OCI-LY3 (cell line): ENCODE measurements around the gene MCAM.

ENCODE experiments used
- H2AFZ ChIP-seq: fragments of 200-600, 300-600 bp; shearing (Covaris generic); 2 replicates; pipeline ENCODE4 v1.6.0; 2014; ENCODE audit warnings: antibody characterized with exemption, low read depth, low read length
- H3K27ac ChIP-seq: fragments of 200-600, 300-600 bp; sonication (generic); 2 replicates; pipeline ENCODE4 v1.5.1; 2014; ENCODE audit warnings: mild to moderate bottlenecking, low read length, moderate library complexity, mixed read lengths
- H3K27me3 ChIP-seq: fragments of 200-600, 300-600 bp; sonication (generic); 2 replicates; pipeline ENCODE4 v1.6.1; 2014; ENCODE audit warnings: low read depth, low read length, mixed read lengths
- H3K36me3 ChIP-seq: fragments of 200-600, 300-600 bp; sonication (generic); replicated peaks from 2 replicates; pipeline ENCODE3; 2014; ENCODE audit warnings: low read depth, low read length, mixed read lengths
- H3K4me1 ChIP-seq: fragments of 300-600, 200-600 bp; sonication (generic); 2 replicates; pipeline ENCODE4 v1.6.1; 2014; ENCODE audit warnings: low read length, mixed read lengths
- H3K4me2 ChIP-seq: fragments of 200-600, 300-600 bp; sonication (generic); 2 replicates; pipeline ENCODE4 v1.6.1; 2014; ENCODE audit warnings: low read length, mixed read lengths
- H3K4me3 ChIP-seq: fragments of 300-600, 200-600 bp; sonication (generic); 2 replicates; pipeline ENCODE4 v1.5.1; 2014; ENCODE audit warnings: antibody characterized with exemption, mild to moderate bottlenecking, low read length, moderate library complexity
- H3K79me2 ChIP-seq: fragments of 300-600, 200-600 bp; shearing (Covaris generic); 2 replicates; pipeline ENCODE4 v1.6.1; 2014; ENCODE audit warnings: mild to moderate bottlenecking, low read length, mixed read lengths
- H3K9ac ChIP-seq: fragments of 300-600, 200-600 bp; shearing (Covaris generic); 2 replicates; pipeline ENCODE4 v1.6.0; 2014; ENCODE audit warnings: mild to moderate bottlenecking, low read length, moderate library complexity
- H3K9me3 ChIP-seq: fragments of 200-600, 300-600 bp; shearing (Covaris generic); 2 replicates; pipeline ENCODE4 v1.6.1; 2014; ENCODE audit warnings: low read length, mixed read lengths; ENCODE audit not compliant: insufficient read depth
- H4K20me1 ChIP-seq: fragments of 200-600, 300-600 bp; sonication (generic); 2 replicates; pipeline ENCODE4 v1.6.1; 2016; ENCODE audit warnings: low read length, mixed read lengths; ENCODE audit not compliant: insufficient read depth
- CTCF ChIP-seq: fragments of 200-600, 300-600 bp; sonication (generic); IDR thresholded peaks from 2 replicates; pipeline ENCODE4 v1.5.1; 2014; ENCODE audit warnings: antibody characterized with exemption, low read length, low read depth
- EZH2phosphoT487 ChIP-seq: fragments of 200-600 bp; shearing (Covaris generic); IDR thresholded peaks from 2 replicates; pipeline ENCODE4 v1.6.1; 2018; ENCODE audit warnings: antibody characterized with exemption, mixed run types, low read depth

MCAM gene

GRCh38 chr11:119338965-119339588 lies 22.1 kb upstream of the MCAM start:
- Histone ChIP-seq H3K4me2 (no peak overlapping the region), H3K9ac (no peak overlapping the region), H3K9me3 (no peaks in the 10 kb centered on the region), H3K4me3 (no peak overlapping the region), H3K79me2 (peaks cover 28% of the 10 kb centered on the region), H3K27ac (no peak overlapping the region), H4K20me1 (no peaks in the 10 kb centered on the region; the same call in 1 of the 2 replicates), H3K27me3 (peaks cover 4% of the 10 kb centered on the region; the same call in 1 of the 2 replicates), H3K4me1 (peaks cover 15% of the 10 kb centered on the region), H3K36me3 (peaks cover 9% of the 10 kb centered on the region), H2AFZ (no peak overlapping the region)
- TF ChIP-seq CTCF (no peak), EZH2phosphoT487 (no peak)

GRCh38 chr11:119338318-119338890 lies 21.5 kb upstream of the MCAM start:
- H3K9me3 ChIP-seq: no peaks in the 10 kb centered on the region
- peak overlapping the region; percentile 10; the same call in 1 of the 2 replicates for H3K4me2 ChIP-seq
- no peaks in the 10 kb centered on the region; the same call in 1 of the 2 replicates for H4K20me1 ChIP-seq
- H3K4me3 ChIP-seq: no peak overlapping the region
- H3K79me2 ChIP-seq: peaks cover 28% of the 10 kb centered on the region
- H3K9ac ChIP-seq: no peak overlapping the region
- H3K27me3 ChIP-seq: peaks cover 4% of the 10 kb centered on the region; the same call in 1 of the 2 replicates
- peak; percentile 88 for TF ChIP-seq CTCF
- TF ChIP-seq EZH2phosphoT487: no peak
- no peak overlapping the region for H3K27ac ChIP-seq
- H2AFZ ChIP-seq: no peak overlapping the region
- H3K4me1 ChIP-seq: peaks cover 18% of the 10 kb centered on the region
- peaks cover 9% of the 10 kb centered on the region for H3K36me3 ChIP-seq

- peaks cover 1% of the 10 kb centered on the region; the same call in 1 of the 2 replicates for H3K27me3 ChIP-seq
- no peaks in the 10 kb centered on the region; the same call in 1 of the 2 replicates for H4K20me1 ChIP-seq
- no peak overlapping the region for H3K4me3 ChIP-seq
- H3K27ac ChIP-seq: no peak overlapping the region
- TF ChIP-seq EZH2phosphoT487 (no peak), CTCF (no peak)
- peaks cover 18% of the 10 kb centered on the region for H3K4me1 ChIP-seq
- no peaks in the 10 kb centered on the region for H3K9me3 ChIP-seq
- H2AFZ ChIP-seq: no peak overlapping the region
- peaks cover 28% of the 10 kb centered on the region for H3K79me2 ChIP-seq
- H3K4me2 ChIP-seq: peak overlapping the region; percentile 10; the same call in 1 of the 2 replicates
- H3K9ac ChIP-seq: no peak overlapping the region
- H3K36me3 ChIP-seq: peaks cover 9% of the 10 kb centered on the region
Measured at GRCh38 chr11:119337581-119338317, 20.8 kb upstream of the MCAM start.

DNA sequence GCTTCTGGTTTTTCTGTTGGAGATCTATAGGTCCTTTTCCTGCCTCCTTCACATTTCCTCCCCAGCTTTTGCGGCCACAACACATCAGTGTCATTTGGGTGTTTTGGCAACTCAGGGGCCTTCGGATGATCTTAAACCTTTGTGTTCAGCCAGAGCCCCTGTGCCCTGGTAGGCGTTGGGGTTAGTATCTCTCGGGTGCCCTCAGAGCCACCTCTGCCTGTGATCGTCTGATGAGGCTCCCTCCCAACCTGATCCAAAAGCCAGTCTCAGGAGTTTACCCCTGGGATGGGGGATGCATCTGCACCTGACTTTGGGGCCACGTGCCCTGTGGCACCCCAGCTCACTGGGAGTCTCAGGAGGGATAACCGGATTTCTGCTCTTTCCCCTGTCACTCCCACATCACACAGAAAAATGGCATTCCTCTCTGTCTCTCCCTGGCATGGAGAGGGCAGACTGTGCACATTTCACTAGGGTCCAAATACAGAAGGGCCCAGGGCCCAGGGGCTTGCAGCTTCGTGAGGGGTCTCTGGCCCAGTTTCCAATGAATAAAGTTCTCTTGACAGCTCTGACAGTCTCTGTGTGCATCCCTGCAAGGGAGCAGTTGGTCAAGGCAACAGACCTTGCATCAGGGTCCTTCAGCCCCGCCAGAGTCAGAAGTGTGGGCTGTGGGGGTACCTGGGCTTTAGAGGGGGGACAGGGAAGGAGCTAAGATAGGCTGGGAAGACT lies 20.0 kb upstream of the MCAM start:
- no peak overlapping the region for H3K9ac ChIP-seq
- peaks cover 28% of the 10 kb centered on the region for H3K79me2 ChIP-seq
- H3K4me1 ChIP-seq: peaks cover 18% of the 10 kb centered on the region
- H3K27ac ChIP-seq: no peak overlapping the region
- no peaks in the 10 kb centered on the region for H3K9me3 ChIP-seq
- no peak overlapping the region for H2AFZ ChIP-seq
- H3K27me3 ChIP-seq: no peaks in the 10 kb centered on the region
- no peak overlapping the region for H3K4me2 ChIP-seq
- TF ChIP-seq CTCF (no peak), EZH2phosphoT487 (no peak)
- H3K4me3 ChIP-seq: no peak overlapping the region
- no peaks in the 10 kb centered on the region; the same call in 1 of the 2 replicates for H4K20me1 ChIP-seq
- H3K36me3 ChIP-seq: peaks cover 9% of the 10 kb centered on the region
